ENCODE data around the gene CLEC7A.

DNA sequence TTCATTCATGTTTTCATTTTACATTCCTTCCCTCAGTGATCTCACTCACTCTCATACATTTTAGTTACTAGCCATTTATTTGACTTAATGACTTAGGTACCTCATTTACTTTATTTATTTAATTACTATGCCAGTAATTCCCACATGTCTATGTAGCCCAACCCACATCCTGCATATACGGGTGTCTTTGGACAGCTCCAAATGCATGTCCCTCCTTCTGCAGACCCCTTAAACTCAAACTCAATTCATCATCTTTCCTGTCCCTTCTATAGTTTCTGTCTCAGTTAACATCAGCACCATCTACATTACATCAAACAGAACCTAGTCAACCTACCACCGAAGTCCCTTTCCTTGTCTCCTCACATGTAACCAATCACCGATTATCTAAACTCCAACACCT, 34.0 kb downstream of the CLEC7A start:
- no peak for TF ChIP-seq BHLHE40 (IDR thresholded peaks at IDR 0.05; ENCODE audit: borderline replicate concordance)
- TF ChIP-seq FOXM1 (IDR thresholded peaks at IDR 0.05; ENCODE audit: borderline replicate concordance): no peak
- no peak for TF ChIP-seq HDGF (IDR thresholded peaks at IDR 0.05; ENCODE audit: borderline replicate concordance)
- no peak for TF ChIP-seq TARDBP (IDR thresholded peaks at IDR 0.05)
- no peak for TF ChIP-seq FOXA1 (IDR thresholded peaks at IDR 0.05)
- TF ChIP-seq NFRKB (IDR thresholded peaks at IDR 0.05): no peak
- TF ChIP-seq L3MBTL2 (conservative IDR thresholded peaks at IDR 0.05): no peak
- TF ChIP-seq SP1 (IDR thresholded peaks at IDR 0.05): no peak
- TF ChIP-seq ELF4 (IDR thresholded peaks at IDR 0.05): no peak
- TF ChIP-seq FOXK2 (IDR thresholded peaks at IDR 0.05): no peak
- TF ChIP-seq ZNF384 (IDR thresholded peaks at IDR 0.05): no peak
- TF ChIP-seq SUZ12 (IDR thresholded peaks at IDR 0.05): no peak
